ENCODE measurements around the gene CPSF6.
"Not testable (repeated sequence)": the region's sequence is repeated elsewhere in the genome, so short reads cannot be mapped to it uniquely, and the experiment has no call there.

Gene CPSF6, protein sequence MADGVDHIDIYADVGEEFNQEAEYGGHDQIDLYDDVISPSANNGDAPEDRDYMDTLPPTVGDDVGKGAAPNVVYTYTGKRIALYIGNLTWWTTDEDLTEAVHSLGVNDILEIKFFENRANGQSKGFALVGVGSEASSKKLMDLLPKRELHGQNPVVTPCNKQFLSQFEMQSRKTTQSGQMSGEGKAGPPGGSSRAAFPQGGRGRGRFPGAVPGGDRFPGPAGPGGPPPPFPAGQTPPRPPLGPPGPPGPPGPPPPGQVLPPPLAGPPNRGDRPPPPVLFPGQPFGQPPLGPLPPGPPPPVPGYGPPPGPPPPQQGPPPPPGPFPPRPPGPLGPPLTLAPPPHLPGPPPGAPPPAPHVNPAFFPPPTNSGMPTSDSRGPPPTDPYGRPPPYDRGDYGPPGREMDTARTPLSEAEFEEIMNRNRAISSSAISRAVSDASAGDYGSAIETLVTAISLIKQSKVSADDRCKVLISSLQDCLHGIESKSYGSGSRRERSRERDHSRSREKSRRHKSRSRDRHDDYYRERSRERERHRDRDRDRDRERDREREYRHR

DNA sequence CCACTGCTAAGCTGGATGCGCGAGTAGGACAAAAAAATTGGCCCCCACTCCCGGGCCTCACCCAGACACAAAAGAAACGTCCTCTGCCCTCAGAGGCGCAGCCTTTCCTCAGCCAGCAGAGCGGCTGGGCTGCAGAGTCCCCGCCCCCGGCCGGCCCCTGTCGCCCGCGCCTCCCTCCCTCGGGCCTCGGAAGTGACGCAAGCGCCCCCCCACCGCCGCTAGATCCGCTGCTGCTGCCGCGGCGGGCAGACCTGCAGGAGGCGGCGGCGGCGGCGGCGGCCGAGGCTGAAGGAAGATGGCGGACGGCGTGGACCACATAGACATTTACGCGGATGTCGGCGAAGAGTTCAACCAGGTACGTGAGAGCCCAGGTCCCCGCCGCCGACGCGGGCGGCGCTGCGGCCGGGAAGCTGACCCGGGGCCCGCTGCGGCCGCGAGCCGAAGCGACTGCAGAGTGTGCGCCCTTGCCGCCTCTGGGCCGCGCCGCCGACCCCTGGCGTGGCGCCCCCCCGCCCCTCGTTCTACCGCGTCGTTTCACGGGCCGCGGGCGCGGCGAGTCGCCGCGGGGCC, at the start of gene CPSF6:
TSS of gene CPSF6 (plus strand) at position 218 of the 570 bp plus-strand sequence. CDS start at position 296, 78 bp downstream.
- DNase-seq (ENCODE audit: low read depth): peak; percentile 44
- H3K4me3 ChIP-seq (ENCODE audit: control insufficient read depth, low read depth, low read length): peak within 1 kb of the TSS; percentile 87
- TF ChIP-seq, protein P1, sequence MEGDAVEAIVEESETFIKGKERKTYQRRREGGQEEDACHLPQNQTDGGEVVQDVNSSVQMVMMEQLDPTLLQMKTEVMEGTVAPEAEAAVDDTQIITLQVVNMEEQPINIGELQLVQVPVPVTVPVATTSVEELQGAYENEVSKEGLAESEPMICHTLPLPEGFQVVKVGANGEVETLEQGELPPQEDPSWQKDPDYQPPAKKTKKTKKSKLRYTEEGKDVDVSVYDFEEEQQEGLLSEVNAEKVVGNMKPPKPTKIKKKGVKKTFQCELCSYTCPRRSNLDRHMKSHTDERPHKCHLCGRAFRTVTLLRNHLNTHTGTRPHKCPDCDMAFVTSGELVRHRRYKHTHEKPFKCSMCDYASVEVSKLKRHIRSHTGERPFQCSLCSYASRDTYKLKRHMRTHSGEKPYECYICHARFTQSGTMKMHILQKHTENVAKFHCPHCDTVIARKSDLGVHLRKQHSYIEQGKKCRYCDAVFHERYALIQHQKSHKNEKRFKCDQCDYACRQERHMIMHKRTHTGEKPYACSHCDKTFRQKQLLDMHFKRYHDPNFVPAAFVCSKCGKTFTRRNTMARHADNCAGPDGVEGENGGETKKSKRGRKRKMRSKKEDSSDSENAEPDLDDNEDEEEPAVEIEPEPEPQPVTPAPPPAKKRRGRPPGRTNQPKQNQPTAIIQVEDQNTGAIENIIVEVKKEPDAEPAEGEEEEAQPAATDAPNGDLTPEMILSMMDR (IDR thresholded peaks at IDR 0.05; ENCODE audit: control insufficient read depth, insufficient read depth, low read depth, low read length, missing control alignments): no peak

DNA sequence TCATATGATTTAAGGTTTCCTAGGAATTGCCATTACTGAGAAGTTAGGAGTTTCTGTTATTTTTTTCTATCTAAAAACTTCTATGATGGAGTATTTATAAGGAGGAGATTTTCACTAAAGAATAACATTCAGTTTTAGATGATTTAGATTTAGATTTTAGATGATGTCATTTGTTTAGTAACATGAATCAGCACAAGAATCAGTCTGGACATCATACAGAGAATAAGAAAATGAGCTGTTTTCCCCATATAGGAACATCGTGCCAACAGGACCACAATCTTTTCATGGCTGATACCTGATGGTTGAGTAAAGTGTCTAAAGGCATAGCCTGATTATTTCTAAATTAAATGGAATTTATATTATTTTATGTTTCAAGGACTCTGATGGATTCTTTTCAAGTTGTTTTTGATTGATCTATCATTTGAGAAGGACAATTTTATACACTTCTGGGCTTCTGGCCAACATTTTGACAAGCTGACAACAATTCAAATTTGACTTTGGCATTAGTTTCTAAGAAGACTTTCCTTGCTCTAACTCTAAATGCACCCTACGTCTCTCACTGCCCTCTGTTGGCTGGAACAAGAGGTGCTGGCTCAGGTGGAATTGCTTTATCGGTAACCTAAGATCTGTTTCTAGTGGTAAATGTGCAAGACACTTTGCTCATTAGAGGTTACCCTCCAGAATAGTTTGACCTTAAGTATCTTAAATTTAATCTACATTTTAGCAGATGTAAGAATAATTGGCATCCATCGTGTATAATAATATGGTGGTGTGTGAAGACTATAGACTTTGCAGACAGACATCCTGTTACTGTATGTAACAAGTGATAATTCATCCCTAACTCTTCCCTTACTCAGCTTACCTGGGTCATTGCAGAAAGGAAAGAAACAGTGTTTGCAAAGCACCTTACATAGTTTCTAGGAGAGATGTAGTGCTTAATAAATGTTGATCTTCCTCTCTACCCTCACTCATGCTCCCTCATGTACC, 42.8 kb upstream of the CPSF6 start:
- no peak overlapping the region for H3K4me3 ChIP-seq (ENCODE audit: control insufficient read depth, low read depth, low read length)
- no peak for DNase-seq (ENCODE audit: low read depth)
- TF ChIP-seq, protein P1 (IDR thresholded peaks at IDR 0.05; ENCODE audit: control insufficient read depth, insufficient read depth, low read depth, low read length, missing control alignments): peak; percentile 60

DNA sequence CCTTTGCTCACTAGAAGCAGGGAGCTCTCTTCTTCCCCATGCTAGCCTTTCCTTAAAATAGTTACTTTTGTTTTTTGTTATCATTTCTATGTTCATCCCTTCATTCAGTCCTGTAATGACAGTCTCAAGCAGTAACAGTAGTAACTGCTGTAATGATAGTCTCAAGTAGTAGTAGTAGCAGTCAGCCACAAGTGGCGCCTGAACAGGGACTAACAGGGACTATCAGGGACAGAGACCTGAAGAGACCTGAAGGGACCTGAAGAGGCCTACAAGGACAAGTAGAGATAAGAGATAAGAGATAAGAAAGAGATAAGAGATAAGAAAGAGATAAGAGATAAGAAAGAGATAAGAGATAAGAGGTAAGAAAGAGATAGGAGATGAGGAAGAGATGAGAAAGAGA, 39.4 kb upstream of the CPSF6 start:
- not testable (repeated sequence) for DNase-seq (ENCODE audit: low read depth); H3K4me3 ChIP-seq (ENCODE audit: control insufficient read depth, low read depth, low read length)

DNA sequence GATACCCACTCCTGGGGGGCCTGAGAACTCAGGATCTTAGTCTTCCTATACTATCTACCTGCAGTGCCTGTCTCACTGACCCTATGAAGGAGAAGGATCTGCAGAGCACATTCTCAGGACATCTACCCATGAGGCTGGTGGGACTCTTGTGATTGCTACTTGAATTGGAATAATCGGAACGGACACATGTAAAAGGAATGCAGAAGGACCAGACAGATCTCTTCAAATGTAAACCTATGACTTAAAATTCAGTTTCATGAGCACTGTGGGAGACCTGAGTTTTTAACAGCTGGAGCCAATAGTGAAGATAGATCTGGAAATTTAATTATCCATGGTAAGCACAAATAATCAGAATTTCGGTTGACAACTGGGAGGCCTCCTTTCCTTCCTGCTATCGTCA, 35.2 kb upstream of the CPSF6 start:
- no peak for DNase-seq (ENCODE audit: low read depth)
- TF ChIP-seq, protein P1 (IDR thresholded peaks at IDR 0.05; ENCODE audit: control insufficient read depth, insufficient read depth, low read depth, low read length, missing control alignments): no peak
- no peak overlapping the region for H3K4me3 ChIP-seq (ENCODE audit: control insufficient read depth, low read depth, low read length)

DNA sequence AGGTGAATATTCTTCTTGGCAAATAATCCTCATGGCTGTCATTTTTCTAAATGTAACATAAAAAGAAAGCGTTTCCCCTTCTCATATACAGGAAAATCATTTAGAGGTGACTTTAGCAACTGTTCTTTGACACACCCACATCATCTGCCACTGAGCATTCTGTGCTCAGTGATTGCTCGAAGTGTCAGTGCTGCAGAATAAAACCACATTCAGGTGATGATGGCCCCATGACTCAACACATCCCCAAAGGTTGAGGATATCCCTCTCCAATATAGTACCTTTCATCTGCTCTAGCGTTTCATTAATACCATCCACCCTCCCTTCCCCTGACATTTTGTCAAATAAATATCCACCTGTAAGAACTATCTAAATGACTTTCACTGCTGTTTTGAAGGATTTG, 28.7 kb upstream of the CPSF6 start:
- H3K4me3 ChIP-seq (ENCODE audit: control insufficient read depth, low read depth, low read length): no peak overlapping the region
- no peak for DNase-seq (ENCODE audit: low read depth)
- TF ChIP-seq, protein P1 (IDR thresholded peaks at IDR 0.05; ENCODE audit: control insufficient read depth, insufficient read depth, low read depth, low read length, missing control alignments): no peak

DNA sequence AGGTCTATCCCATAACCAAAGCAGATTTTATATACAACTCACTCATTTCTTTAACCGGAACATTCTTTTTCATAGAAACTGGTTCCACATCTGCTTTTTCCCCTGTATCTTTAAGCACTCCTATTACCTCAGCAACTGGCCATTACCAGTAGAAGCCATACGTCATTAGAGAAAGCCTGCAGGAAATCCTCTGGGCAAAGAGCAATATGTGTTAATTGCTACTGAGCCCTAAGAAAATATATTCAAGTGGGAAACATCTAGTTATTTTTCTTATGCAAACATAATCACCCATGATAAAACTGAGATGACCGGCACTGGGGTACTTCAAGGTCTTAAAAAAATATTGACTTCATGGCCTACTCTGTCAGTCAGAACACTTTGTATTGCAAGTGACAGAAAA, 28.2 kb upstream of the CPSF6 start:
- TF ChIP-seq, protein P1 (IDR thresholded peaks at IDR 0.05; ENCODE audit: control insufficient read depth, insufficient read depth, low read depth, low read length, missing control alignments): no peak
- DNase-seq (ENCODE audit: low read depth): no peak
- H3K4me3 ChIP-seq (ENCODE audit: control insufficient read depth, low read depth, low read length): no peak overlapping the region
